ENCODE results near the gene BMPR1A. TPM values are rescaled to one million over a fixed set of nuclear protein-coding genes. Genes with fewer than 3 reads are reported as not detected.

The BMPR1A gene
- total and polyA plus RNA-seq, 2 of the 13 experiments (the other 11 are each of a cell fraction or from before 2014, with no cell fraction given) = 17.8 to 44.2 TPM

GRCh38 chr10:86744067-86744725 lies 12.2 kb upstream of the BMPR1A start:
- Histone ChIP-seq H3K4me2 (ENCODE audit: low read depth, low read length) (no peak overlapping the region), H3K36me3 (replicated peaks in 1 of 2; ENCODE audit: control insufficient read depth in 1 of 2, insufficient read depth in 2 of 2, low read length in 2 of 2) (no peaks in the 10 kb centered on the region), H3K9me3 (ENCODE audit: low read length) (no peaks in the 10 kb centered on the region), H3K79me2 (ENCODE audit: insufficient read depth, low read length) (no peaks in the 10 kb centered on the region), H3K4me1 (ENCODE audit: insufficient read depth, low read length) (no peaks in the 10 kb centered on the region), H3K9ac (ENCODE audit: insufficient read depth, low read depth, low read length) (no peak overlapping the region), H3K27me3 (ENCODE audit: control insufficient read depth in 1 of 2, insufficient read depth in 2 of 2, low read length in 2 of 2) (no peaks in the 10 kb centered on the region), H2AFZ (ENCODE audit: low read length) (no peak overlapping the region), H3K4me3 (replicated peaks in 1 of 3; ENCODE audit: insufficient read depth in 1 of 3, low read depth in 2 of 3, low read length in 3 of 3) (no peak overlapping the region), H4K20me1 (ENCODE audit: insufficient read depth, low read length) (no peaks in the 10 kb centered on the region), H3K27ac (ENCODE audit: extremely low read length, insufficient read depth, low read length) (no peak overlapping the region)
- POLR2A ChIA-PET = interaction anchor here (1.5 kb wide), 1 partner anchor 12 kb away, joined by 3 read pairs; no protein-coding TSS in a partner anchor
- intact Hi-C loops (cut with micrococcal nuclease; ENCODE audit: unreplicated experiment) (no loop called here), in situ Hi-C loops (cut with HindIII; ENCODE audit: extremely low pct_ligation_motif_present, low pct_unique_long_range_greater_than_20kb) (no loop called here)
- no TSS peak for BruUV-seq (replicated peaks)
- DNase-seq (ENCODE audit: low spot score) = no peak
- WGBS (ENCODE audit: low lambda C conversion rate) = 77% methylated on average over 7 of the region's 7 CpGs
- CTCF ChIA-PET (ENCODE audit: low intra/inter-chr PET ratio, low total read pairs) = no interaction called here
- FAIRE-seq = no peak
- ATAC-seq = peak; percentile 52; the same call in 2 of the 3 replicates
- TF ChIP-seq TRIM22 (IDR thresholded peaks at IDR 0.05) = no peak
- TF ChIP-seq PAX8 (CRISPR knock-in tag; IDR thresholded peaks at IDR 0.05; ENCODE audit: borderline replicate concordance) = no peak
- TF ChIP-seq PHB2 (IDR thresholded peaks at IDR 0.05; ENCODE audit: partially characterized antibody) = no peak
- TF ChIP-seq, protein P1, sequence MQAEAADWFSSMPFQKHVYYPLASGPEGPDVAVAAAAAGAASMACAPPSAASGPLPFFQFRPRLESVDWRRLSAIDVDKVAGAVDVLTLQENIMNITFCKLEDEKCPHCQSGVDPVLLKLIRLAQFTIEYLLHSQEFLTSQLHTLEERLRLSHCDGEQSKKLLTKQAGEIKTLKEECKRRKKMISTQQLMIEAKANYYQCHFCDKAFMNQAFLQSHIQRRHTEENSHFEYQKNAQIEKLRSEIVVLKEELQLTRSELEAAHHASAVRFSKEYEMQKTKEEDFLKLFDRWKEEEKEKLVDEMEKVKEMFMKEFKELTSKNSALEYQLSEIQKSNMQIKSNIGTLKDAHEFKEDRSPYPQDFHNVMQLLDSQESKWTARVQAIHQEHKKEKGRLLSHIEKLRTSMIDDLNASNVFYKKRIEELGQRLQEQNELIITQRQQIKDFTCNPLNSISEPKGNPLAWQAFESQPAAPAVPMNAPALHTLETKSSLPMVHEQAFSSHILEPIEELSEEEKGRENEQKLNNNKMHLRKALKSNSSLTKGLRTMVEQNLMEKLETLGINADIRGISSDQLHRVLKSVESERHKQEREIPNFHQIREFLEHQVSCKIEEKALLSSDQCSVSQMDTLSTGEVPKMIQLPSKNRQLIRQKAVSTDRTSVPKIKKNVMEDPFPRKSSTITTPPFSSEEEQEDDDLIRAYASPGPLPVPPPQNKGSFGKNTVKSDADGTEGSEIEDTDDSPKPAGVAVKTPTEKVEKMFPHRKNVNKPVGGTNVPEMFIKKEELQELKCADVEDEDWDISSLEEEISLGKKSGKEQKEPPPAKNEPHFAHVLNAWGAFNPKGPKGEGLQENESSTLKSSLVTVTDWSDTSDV (CRISPR knock-in tag; IDR thresholded peaks at IDR 0.05) = no peak
- TF ChIP-seq NR2F6 (IDR thresholded peaks at IDR 0.05) = no peak
- TF ChIP-seq NR2F6 (CRISPR knock-in tag; IDR thresholded peaks at IDR 0.05) = no peak
- TF ChIP-seq ZNF816 (CRISPR knock-in tag; IDR thresholded peaks at IDR 0.05; ENCODE audit: borderline replicate concordance) = no peak
- no peak for TF ChIP-seq ZNF790 (CRISPR knock-in tag; IDR thresholded peaks at IDR 0.05; ENCODE audit: borderline replicate concordance)
- no peak for TF ChIP-seq SMC3 (IDR thresholded peaks at IDR 0.05; ENCODE audit: low read length)
- TF ChIP-seq ARID4A (CRISPR knock-in tag; IDR thresholded peaks at IDR 0.05; ENCODE audit: borderline replicate concordance) = no peak
- no peak for TF ChIP-seq THAP11 (CRISPR knock-in tag; IDR thresholded peaks at IDR 0.05)

All from HepG2 (cell line).